ENCODE measurements around the gene ELAPOR2. TPM values are rescaled to one million over a fixed set of nuclear protein-coding genes. Genes with fewer than 3 reads are reported as not detected.

ELAPOR2 gene
- total RNA-seq, 4 donors from 2014 or later = 6.7 to 16.2 (median 12.7) TPM

DNA sequence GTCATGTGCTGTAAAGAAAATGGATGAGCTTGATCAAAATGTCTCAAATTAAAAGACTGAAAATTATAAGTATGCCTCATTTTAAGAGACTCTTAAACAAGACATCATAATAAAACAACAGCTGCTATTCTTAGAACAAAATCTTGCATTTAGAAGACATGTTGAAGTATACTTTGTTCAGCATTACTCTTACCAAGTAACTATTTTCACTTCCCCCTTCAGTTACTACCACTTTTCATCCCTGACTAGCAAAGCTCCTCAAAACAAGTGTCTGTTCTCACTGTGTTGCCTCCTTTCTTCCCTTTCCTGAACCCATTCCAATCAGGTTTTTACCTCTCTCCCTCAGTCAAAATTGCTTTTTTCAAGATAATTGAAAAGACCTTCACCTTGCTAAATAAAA is 31.6 kb downstream of the ELAPOR2 start:
- intact Hi-C loops (cut with DNase I; ENCODE audit: low total_unique reads) = no loop called here
- Histone ChIP-seq H3K27ac (no peak overlapping the region), H3K4me3 (no peak overlapping the region), H3K9me3 (no peaks in the 10 kb centered on the region), H3K27me3 (no peaks in the 10 kb centered on the region), H3K36me3 (no peaks in the 10 kb centered on the region), H3K4me1 (no peaks in the 10 kb centered on the region)
- TF ChIP-seq POLR2A (IDR thresholded peaks at IDR 0.05) (no peak), CTCF (IDR thresholded peaks at IDR 0.05) (no peak)
- DNase-seq = no peak

- H3K27ac ChIP-seq = no peak overlapping the region
- no peak overlapping the region for H3K4me3 ChIP-seq
- DNase-seq = no peak
- no peaks in the 10 kb centered on the region for H3K27me3 ChIP-seq
- no peaks in the 10 kb centered on the region for H3K9me3 ChIP-seq
- TF ChIP-seq POLR2A (IDR thresholded peaks at IDR 0.05) = no peak
- TF ChIP-seq CTCF (IDR thresholded peaks at IDR 0.05) = no peak
- H3K36me3 ChIP-seq = no peaks in the 10 kb centered on the region
- intact Hi-C loops (cut with DNase I; ENCODE audit: low total_unique reads) = no loop called here
- no peaks in the 10 kb centered on the region for H3K4me1 ChIP-seq
Measured at GRCh38 chr7:87021285-87021684, 38.2 kb downstream of the ELAPOR2 start.

GRCh38 chr7:87016606-87017005 is 42.8 kb downstream of the ELAPOR2 start:
- Histone ChIP-seq H3K27me3 (no peaks in the 10 kb centered on the region), H3K9me3 (no peaks in the 10 kb centered on the region), H3K27ac (no peak overlapping the region), H3K36me3 (no peaks in the 10 kb centered on the region), H3K4me1 (no peaks in the 10 kb centered on the region), H3K4me3 (no peak overlapping the region)
- no peak for DNase-seq
- intact Hi-C loops (cut with DNase I; ENCODE audit: low total_unique reads) = no loop called here
- TF ChIP-seq POLR2A (IDR thresholded peaks at IDR 0.05) (no peak), CTCF (IDR thresholded peaks at IDR 0.05) (no peak)

DNA sequence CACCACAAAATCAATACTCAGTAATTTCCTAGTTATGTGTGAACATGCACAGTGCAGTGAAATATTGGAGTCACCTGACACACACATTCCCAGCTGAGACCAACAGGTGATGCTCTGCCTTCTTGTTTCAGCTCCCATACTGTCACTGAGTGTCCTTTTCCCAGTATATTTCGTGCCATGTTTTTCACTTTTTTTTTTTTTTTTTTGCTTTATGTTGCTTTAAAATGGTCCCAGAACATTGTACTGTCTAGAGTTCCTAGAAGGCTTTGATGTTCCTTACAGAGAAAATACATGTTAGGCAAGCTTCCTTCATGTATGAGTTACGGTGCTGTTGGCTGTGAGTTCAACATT is 45.6 kb downstream of the ELAPOR2 start:
- DNase-seq = no peak
- intact Hi-C loops (cut with DNase I; ENCODE audit: low total_unique reads) = no loop called here
- TF ChIP-seq CTCF (IDR thresholded peaks at IDR 0.05) (no peak), POLR2A (IDR thresholded peaks at IDR 0.05) (no peak)

GRCh38 chr7:87013136-87013839 is 46.2 kb downstream of the ELAPOR2 start:
- intact Hi-C loops (cut with DNase I; ENCODE audit: low total_unique reads) = no loop called here
- Histone ChIP-seq H3K4me3 (no peak overlapping the region), H3K27me3 (no peaks in the 10 kb centered on the region), H3K27ac (no peak overlapping the region), H3K9me3 (no peaks in the 10 kb centered on the region), H3K36me3 (no peaks in the 10 kb centered on the region), H3K4me1 (no peaks in the 10 kb centered on the region)
- DNase-seq = no peak
- TF ChIP-seq CTCF (IDR thresholded peaks at IDR 0.05) (no peak), POLR2A (IDR thresholded peaks at IDR 0.05) (no peak)

More for the DNA sequence above, 45.6 kb downstream of the ELAPOR2 start:
- H3K4me1 ChIP-seq = no peaks in the 10 kb centered on the region
- H3K27me3 ChIP-seq = no peaks in the 10 kb centered on the region
- no peaks in the 10 kb centered on the region for H3K9me3 ChIP-seq
- H3K27ac ChIP-seq = no peak overlapping the region
- H3K4me3 ChIP-seq = no peak overlapping the region
- H3K36me3 ChIP-seq = no peaks in the 10 kb centered on the region

Other genes starting within 250 kb of the ELAPOR2 start
- gene DMTF1, start 92.8 kb upstream of the ELAPOR2 start, total RNA-seq = 100 to 1,000 TPM in 3 of 4 donors, 10 to 100 TPM in 1; 36.2 to 193 (median 138) TPM
- 100 to 1,000 TPM in 1 of 4 donors, 10 to 100 TPM in 3; 14.1 to 120 (median 44.4) TPM for gene TMEM243, start 160.1 kb upstream of the ELAPOR2 start, total RNA-seq